Thoracic aorta (tissue), 2 donors: ENCODE data around the gene ADCY5. TPM values are rescaled to one million over a fixed set of nuclear protein-coding genes. Genes with fewer than 3 reads are reported as not detected.

Experiments
- ATAC-seq: fragments of 150-250 bp; one replicate; pipeline ENCODE4 v1.8.0; 2017; ENCODE audit warnings: low read depth; ENCODE audit not compliant: insufficient number of reproducible peaks, low FRiP score
- DNase-seq: peaks from one replicate; pipeline ENCODE4 v3.0.0-alpha.2; 2020; ENCODE audit warnings: low spot score
- H3K27ac ChIP-seq, 2 donors: fragments of 200-600 bp; sonication (generic); 1 replicate in 1 of 2; 2 replicates in 1 of 2; pipeline ENCODE4 v1.5.1; 2016; ENCODE audit warnings: mild to moderate bottlenecking in 2 of 2, moderate library complexity in 2 of 2
- H3K27me3 ChIP-seq: fragments of 200-600 bp; sonication (generic); replicated peaks from 2 replicates; pipeline ENCODE4 v1.6.0; 2016; ENCODE audit warnings: mild to moderate bottlenecking; ENCODE audit not compliant: insufficient read depth
- H3K36me3 ChIP-seq: fragments of 200-600 bp; sonication (generic); one replicate; pipeline ENCODE4 v1.5.1; 2016
- H3K4me1 ChIP-seq, 2 donors: fragments of 200-600 bp; sonication (generic); 1 replicate in 1 of 2; 2 replicates in 1 of 2; pipeline versions ENCODE4 v1.5.1 to v1.6.0; 2016; ENCODE audit warnings: low read depth in 2 of 2, mild to moderate bottlenecking in 1 of 2; ENCODE audit not compliant: control insufficient read depth in 1 of 2
- H3K4me3 ChIP-seq: fragments of 200-600 bp; sonication (generic); 2 replicates; pipeline ENCODE4 v1.5.1; 2016; ENCODE audit warnings: mild to moderate bottlenecking
- H3K9me3 ChIP-seq: fragments of 200-600 bp; sonication (generic); 2 replicates; pipeline ENCODE4 v1.5.1; 2016
- total RNA-seq, 2 donors: library from RNA; depleted of rRNA; stranded (reverse); fragments of >200 nt; gene quantifications; one replicate each; pipeline versions ENCODE4 v1.1.0 to v1.2.3, GENCODE V29; 2016
- TF ChIP-seq, protein P1 (sequence below): fragments of 200-600 bp; sonication (generic); IDR thresholded peaks from one replicate; pipeline ENCODE4 v1.5.1; 2019; ENCODE audit warnings: antibody characterized with exemption

The ADCY5 gene
- total RNA-seq, 2 donors from 2014 or later: 104 to 123 TPM

DNA sequence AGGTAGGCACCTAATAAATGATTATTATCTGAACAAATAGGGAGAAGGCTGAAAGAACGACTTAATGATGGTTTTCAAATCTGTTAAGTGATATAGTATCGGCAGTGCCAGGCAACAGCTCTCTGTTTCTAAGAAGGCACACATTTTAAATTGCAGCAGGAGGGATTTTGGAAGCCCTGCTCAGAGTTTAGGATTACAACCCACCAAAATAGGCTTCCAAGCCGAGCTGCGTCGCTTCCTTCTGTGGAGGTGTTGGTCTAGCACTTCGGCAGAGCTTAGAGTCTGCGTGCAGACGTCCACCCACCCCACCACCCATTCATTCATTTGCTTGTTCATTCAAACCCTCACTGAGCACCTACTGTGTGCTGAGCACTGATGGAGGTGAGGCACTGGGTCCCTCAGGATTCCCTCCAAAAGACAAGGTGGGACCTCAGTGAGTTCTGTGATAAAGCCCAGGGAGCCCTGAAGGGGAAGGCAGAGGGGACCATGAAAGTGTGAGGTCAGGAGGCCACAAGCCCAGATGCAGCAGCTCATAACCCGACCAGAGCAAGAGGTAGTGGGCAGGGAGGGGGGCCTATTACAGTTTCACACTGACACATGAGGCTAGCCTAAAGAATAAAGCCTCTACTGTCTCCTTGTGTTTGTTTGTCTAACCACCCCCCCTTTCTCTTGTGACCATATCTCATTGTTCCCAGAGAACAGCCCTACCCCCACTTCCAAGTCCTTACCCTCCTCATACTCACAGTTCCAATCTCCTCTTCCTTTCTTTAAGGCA is 8.9 kb downstream of the ADCY5 start:
- Histone ChIP-seq H3K36me3 (no peaks in the 10 kb centered on the region), H3K27me3 (no peaks in the 10 kb centered on the region), H3K4me3 (no peak overlapping the region), H3K9me3 (no peaks in the 10 kb centered on the region), H3K27ac (peak overlapping the region; percentile 49 to 74), H3K4me1 (peaks cover 18 to 79% of the 10 kb centered on the region in 2 donors)
- DNase-seq (no peak), ATAC-seq (no peak)
- TF ChIP-seq, protein P1, sequence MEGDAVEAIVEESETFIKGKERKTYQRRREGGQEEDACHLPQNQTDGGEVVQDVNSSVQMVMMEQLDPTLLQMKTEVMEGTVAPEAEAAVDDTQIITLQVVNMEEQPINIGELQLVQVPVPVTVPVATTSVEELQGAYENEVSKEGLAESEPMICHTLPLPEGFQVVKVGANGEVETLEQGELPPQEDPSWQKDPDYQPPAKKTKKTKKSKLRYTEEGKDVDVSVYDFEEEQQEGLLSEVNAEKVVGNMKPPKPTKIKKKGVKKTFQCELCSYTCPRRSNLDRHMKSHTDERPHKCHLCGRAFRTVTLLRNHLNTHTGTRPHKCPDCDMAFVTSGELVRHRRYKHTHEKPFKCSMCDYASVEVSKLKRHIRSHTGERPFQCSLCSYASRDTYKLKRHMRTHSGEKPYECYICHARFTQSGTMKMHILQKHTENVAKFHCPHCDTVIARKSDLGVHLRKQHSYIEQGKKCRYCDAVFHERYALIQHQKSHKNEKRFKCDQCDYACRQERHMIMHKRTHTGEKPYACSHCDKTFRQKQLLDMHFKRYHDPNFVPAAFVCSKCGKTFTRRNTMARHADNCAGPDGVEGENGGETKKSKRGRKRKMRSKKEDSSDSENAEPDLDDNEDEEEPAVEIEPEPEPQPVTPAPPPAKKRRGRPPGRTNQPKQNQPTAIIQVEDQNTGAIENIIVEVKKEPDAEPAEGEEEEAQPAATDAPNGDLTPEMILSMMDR: no peak

DNA sequence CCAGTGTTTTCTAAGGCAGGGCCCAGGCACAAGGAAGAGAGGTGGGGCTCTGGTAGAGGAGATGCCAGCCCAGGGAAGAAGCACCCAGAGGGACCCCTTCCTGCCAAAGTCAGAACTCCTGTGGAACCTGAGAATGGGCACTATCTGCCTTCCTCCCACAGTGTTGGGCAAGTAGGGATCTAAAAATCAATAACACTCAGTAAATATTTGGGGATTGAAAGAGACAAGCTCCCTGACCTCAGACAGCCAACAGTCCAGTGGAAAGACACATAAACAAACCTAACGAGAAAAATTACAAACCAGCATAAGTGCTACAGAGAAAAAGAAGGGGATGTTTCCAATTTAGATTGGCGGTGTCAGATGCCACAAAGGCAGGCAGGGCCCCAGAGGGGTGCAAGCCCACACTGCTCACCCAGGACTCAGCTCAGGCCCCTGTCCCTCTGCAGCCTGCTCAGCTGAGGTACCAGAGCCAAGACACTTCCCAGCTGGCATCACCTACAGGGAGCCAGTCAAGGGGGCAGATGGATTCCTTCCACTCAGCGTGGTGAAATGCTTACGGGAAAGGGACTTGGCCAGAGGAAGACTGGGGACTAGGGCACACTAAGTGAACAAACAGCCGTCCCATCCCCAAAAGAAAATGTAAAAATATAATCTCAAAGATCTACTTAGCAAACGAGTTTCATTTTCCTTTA is 15.9 kb downstream of the ADCY5 start:
- H3K27ac ChIP-seq: peak overlapping the region; percentile 83 to 90
- TF ChIP-seq, protein P1: no peak
- no peaks in the 10 kb centered on the region for H3K27me3 ChIP-seq
- H3K4me1 ChIP-seq: peaks cover 56 to 86% of the 10 kb centered on the region in 2 donors
- DNase-seq (no peak), ATAC-seq (no peak)
- peak overlapping the region; percentile 55 for H3K4me3 ChIP-seq
- H3K36me3 ChIP-seq: no peaks in the 10 kb centered on the region
- H3K9me3 ChIP-seq: no peaks in the 10 kb centered on the region

DNA sequence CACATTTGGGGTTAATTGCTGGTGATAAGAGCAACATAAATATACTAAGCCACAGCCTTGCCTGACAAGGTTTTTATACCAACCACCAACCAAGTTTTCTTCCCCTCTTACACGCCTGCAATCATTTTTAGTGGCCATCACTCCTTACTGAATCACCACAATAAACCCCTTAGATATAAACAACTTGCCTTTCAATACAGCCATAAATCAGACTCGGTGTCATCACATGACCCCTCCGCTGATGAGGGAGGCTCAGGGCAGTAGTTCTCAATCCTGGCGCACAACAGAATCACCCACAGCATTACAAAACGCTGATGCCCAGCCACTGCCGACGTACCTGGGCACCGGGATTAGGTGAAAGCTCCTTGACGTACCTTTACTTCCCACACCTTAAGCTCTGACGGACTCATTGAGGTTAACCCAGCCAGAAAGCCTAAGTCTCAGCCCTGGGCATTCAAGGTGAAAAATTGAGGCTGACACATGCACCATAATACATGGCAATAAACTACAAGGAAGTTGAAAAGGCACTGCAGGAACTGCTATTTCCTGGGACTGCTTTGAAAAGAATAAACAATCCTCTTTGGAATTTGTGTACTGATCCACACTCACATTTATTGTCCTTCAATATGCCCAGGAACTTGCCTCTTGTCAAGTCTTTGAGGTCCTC is 17.1 kb downstream of the ADCY5 start:
- ATAC-seq: no peak

DNA sequence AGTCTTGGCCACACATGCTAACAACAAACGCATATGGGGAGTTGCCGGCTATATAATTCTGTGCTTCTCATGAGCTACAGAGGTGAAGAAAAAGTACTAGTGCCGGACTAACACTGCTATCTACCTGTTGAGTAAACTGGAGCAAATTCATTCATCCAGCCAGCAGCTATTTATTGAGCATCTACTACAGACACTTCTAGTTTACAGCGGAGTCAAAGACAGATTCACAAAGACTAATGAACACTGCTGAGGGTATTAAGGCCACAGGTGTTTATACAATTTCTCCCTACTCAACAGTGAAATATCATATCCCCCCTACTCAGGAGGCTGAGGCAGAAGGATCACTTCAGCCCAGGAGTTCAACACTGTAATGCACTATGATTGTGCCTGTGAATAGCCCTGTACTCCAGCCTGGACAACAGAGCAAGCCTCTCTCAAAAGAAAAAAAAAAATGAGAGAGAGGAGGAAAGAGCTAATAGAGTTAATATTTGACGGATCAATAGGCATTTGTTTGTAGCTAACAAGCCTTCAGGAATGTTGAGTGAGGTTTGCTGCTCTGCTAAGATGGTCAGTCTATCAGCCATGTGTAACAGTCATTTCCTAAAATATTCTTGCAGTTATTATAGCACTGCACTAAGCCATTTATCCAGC is 17.8 kb downstream of the ADCY5 start:
- peaks cover 43 to 90% of the 10 kb centered on the region in 2 donors for H3K4me1 ChIP-seq
- H3K9me3 ChIP-seq: no peaks in the 10 kb centered on the region
- no peaks in the 10 kb centered on the region for H3K36me3 ChIP-seq
- peak overlapping the region; percentile 71 to 84 for H3K27ac ChIP-seq
- DNase-seq: no peak
- no peak for ATAC-seq
- TF ChIP-seq, protein P1: no peak
- H3K4me3 ChIP-seq: no peak overlapping the region
- no peaks in the 10 kb centered on the region for H3K27me3 ChIP-seq

More for the DNA sequence above, 17.1 kb downstream of the ADCY5 start:
- H3K4me3 ChIP-seq: no peak overlapping the region
- H3K27me3 ChIP-seq: no peaks in the 10 kb centered on the region
- peak overlapping the region; percentile 71 to 90 for H3K27ac ChIP-seq
- no peaks in the 10 kb centered on the region for H3K9me3 ChIP-seq
- no peak for DNase-seq
- TF ChIP-seq, protein P1: no peak
- H3K36me3 ChIP-seq: no peaks in the 10 kb centered on the region
- H3K4me1 ChIP-seq: peaks cover 44 to 85% of the 10 kb centered on the region in 2 donors
